Activated naive CD4-positive, alpha-beta T cell treated with anti-CD3 and anti-CD28 coated beads for 36 hours (primary cell): ENCODE data around the gene SPTA1. TPM values are rescaled to one million over a fixed set of nuclear protein-coding genes. Genes with fewer than 3 reads are reported as not detected.

Source experiments
- total RNA-seq, 2 experiments: library from RNA; stranded (reverse); gene quantifications; one replicate each; pipeline ENCODE4 v1.2.3, GENCODE V29; 2021

SPTA1 gene
- total RNA-seq, 2 experiments from 2014 or later, result not detected

Other genes with a start within 250 kb of the SPTA1 start
- not detected for gene OR10K1, start 224.9 kb downstream of the SPTA1 start, total RNA-seq
- gene OR10R2, start 214.5 kb downstream of the SPTA1 start, total RNA-seq, result not detected
- not detected for gene OR6Y1, start 132.3 kb downstream of the SPTA1 start, total RNA-seq
- not detected for gene OR6P1, start 116.1 kb downstream of the SPTA1 start, total RNA-seq
- not detected for gene OR10X1, start 106.8 kb downstream of the SPTA1 start, total RNA-seq
- not detected for gene OR10Z1, start 81.4 kb downstream of the SPTA1 start, total RNA-seq
- gene OR6K2, start 13.9 kb upstream of the SPTA1 start, total RNA-seq, result not detected
- gene OR6K3, start 34.0 kb upstream of the SPTA1 start, total RNA-seq, result not detected
- not detected for gene OR6K6, start 68.0 kb upstream of the SPTA1 start, total RNA-seq
- gene OR6N1, start 85.5 kb upstream of the SPTA1 start, total RNA-seq, result not detected
- not detected for gene OR6N2, start 94.5 kb upstream of the SPTA1 start, total RNA-seq
- gene MNDA, start 144.6 kb upstream of the SPTA1 start, total RNA-seq, result not detected
- gene PYHIN1, start 244.8 kb upstream of the SPTA1 start, total RNA-seq, result 1 to 10 TPM; 4.1 to 4.4 TPM